ENCODE data around the gene N4BP2.
A peak's percentile ranks its signal among the peaks of the same experiment; 100 is the strongest.
"Not testable (repeated sequence)": the region's sequence is repeated elsewhere in the genome, so short reads cannot be mapped to it uniquely, and the experiment has no call there.

N4BP2 gene

GRCh38 chr4:40056716-40057585 is at the start of gene N4BP2:
TSS of gene N4BP2 (plus strand) at chr4:40056850. CDS start at chr4:40097341, 40,491 bp downstream.
- Histone ChIP-seq H3K9me3 (replicated peaks; ENCODE audit: insufficient read depth, low read length) (no peaks in the 10 kb centered on the region), H3K9me2 (replicated peaks; ENCODE audit: insufficient read depth, low read length) (no peaks in the 10 kb centered on the region), H3K36me3 (replicated peaks; ENCODE audit: insufficient read depth, low read length) (no peaks in the 10 kb centered on the region), H3K79me2 (ENCODE audit: low read length) (peaks cover 38% of the 10 kb centered on the region), H3K4me3 (ENCODE audit: low read length) (peak within 1 kb of the TSS; percentile 64), H3F3A (ENCODE audit: insufficient read depth, low read length) (peaks cover 34% of the 10 kb centered on the region), H3K27ac (ENCODE audit: low read length) (peak within 1 kb of the TSS; percentile 99), H2AFZ (ENCODE audit: low read length) (peak within 1 kb of the TSS; percentile 84), H3K27me3 (replicated peaks; ENCODE audit: insufficient read depth, low read length) (no peaks in the 10 kb centered on the region), H3K4me2 (ENCODE audit: low read depth, low read length) (peak within 1 kb of the TSS; percentile 95), H3K9ac (ENCODE audit: low read length) (peak within 1 kb of the TSS; percentile 98), H3K4me1 (ENCODE audit: low read length) (peaks cover 11% of the 10 kb centered on the region; the same call in 1 of the 2 replicates), H4K20me1 (ENCODE audit: insufficient read depth, low read length) (no peaks in the 10 kb centered on the region)
- TF ChIP-seq EZH2 (optimal IDR thresholded peaks at IDR 0.05; ENCODE audit: low read depth, low read length) (no peak), EZH2phosphoT487 (IDR thresholded peaks at IDR 0.05; ENCODE audit: low read length) (no peak), CTCF (IDR thresholded peaks at IDR 0.05; ENCODE audit: low read length) (peak; percentile 57)
- peak; percentile 87 for DNase-seq

GRCh38 chr4:40016007-40016406 is 40.6 kb upstream of the N4BP2 start:
- H3K36me3 ChIP-seq (replicated peaks; ENCODE audit: insufficient read depth, low read length): no peaks in the 10 kb centered on the region
- DNase-seq: no peak
- H3K9me2 ChIP-seq (replicated peaks; ENCODE audit: insufficient read depth, low read length): no peaks in the 10 kb centered on the region
- H3K9ac ChIP-seq (ENCODE audit: low read length): no peak overlapping the region
- TF ChIP-seq CTCF (IDR thresholded peaks at IDR 0.05; ENCODE audit: low read length): no peak
- no peak for TF ChIP-seq EZH2phosphoT487 (IDR thresholded peaks at IDR 0.05; ENCODE audit: low read length)
- TF ChIP-seq EZH2 (optimal IDR thresholded peaks at IDR 0.05; ENCODE audit: low read depth, low read length): no peak
- no peak overlapping the region for H2AFZ ChIP-seq (ENCODE audit: low read length)
- no peaks in the 10 kb centered on the region for H3K79me2 ChIP-seq (ENCODE audit: low read length)
- no peaks in the 10 kb centered on the region for H3K4me1 ChIP-seq (ENCODE audit: low read length)
- no peaks in the 10 kb centered on the region for H3F3A ChIP-seq (ENCODE audit: insufficient read depth, low read length)
- no peaks in the 10 kb centered on the region for H3K27me3 ChIP-seq (replicated peaks; ENCODE audit: insufficient read depth, low read length)
- no peaks in the 10 kb centered on the region for H3K9me3 ChIP-seq (replicated peaks; ENCODE audit: insufficient read depth, low read length)
- H3K4me2 ChIP-seq (ENCODE audit: low read depth, low read length): no peak overlapping the region
- H3K27ac ChIP-seq (ENCODE audit: low read length): no peak overlapping the region
- H4K20me1 ChIP-seq (ENCODE audit: insufficient read depth, low read length): no peaks in the 10 kb centered on the region
- H3K4me3 ChIP-seq (ENCODE audit: low read length): no peak overlapping the region

- no peaks in the 10 kb centered on the region for H3K79me2 ChIP-seq (ENCODE audit: low read length)
- H3K27ac ChIP-seq (ENCODE audit: low read length): no peak overlapping the region
- no peak overlapping the region for H2AFZ ChIP-seq (ENCODE audit: low read length)
- H4K20me1 ChIP-seq (ENCODE audit: insufficient read depth, low read length): no peaks in the 10 kb centered on the region
- H3K9me2 ChIP-seq (replicated peaks; ENCODE audit: insufficient read depth, low read length): no peaks in the 10 kb centered on the region
- H3K4me2 ChIP-seq (ENCODE audit: low read depth, low read length): no peak overlapping the region
- no peaks in the 10 kb centered on the region for H3K9me3 ChIP-seq (replicated peaks; ENCODE audit: insufficient read depth, low read length)
- no peak overlapping the region for H3K9ac ChIP-seq (ENCODE audit: low read length)
- no peak for DNase-seq
- H3K4me1 ChIP-seq (ENCODE audit: low read length): no peaks in the 10 kb centered on the region
- H3K4me3 ChIP-seq (ENCODE audit: low read length): no peak overlapping the region
- H3F3A ChIP-seq (ENCODE audit: insufficient read depth, low read length): no peaks in the 10 kb centered on the region
- no peaks in the 10 kb centered on the region for H3K27me3 ChIP-seq (replicated peaks; ENCODE audit: insufficient read depth, low read length)
- TF ChIP-seq EZH2phosphoT487 (IDR thresholded peaks at IDR 0.05; ENCODE audit: low read length): no peak
- no peak for TF ChIP-seq CTCF (IDR thresholded peaks at IDR 0.05; ENCODE audit: low read length)
- TF ChIP-seq EZH2 (optimal IDR thresholded peaks at IDR 0.05; ENCODE audit: low read depth, low read length): no peak
- no peaks in the 10 kb centered on the region for H3K36me3 ChIP-seq (replicated peaks; ENCODE audit: insufficient read depth, low read length)
These were observed 36.4 kb upstream of the N4BP2 start for GRCh38 chr4:40020221-40020620.

GRCh38 chr4:40021116-40021515 is 35.5 kb upstream of the N4BP2 start:
- not testable (repeated sequence) for DNase-seq; H3K27ac ChIP-seq (ENCODE audit: low read length); H3K9ac ChIP-seq (ENCODE audit: low read length); H3F3A ChIP-seq (ENCODE audit: insufficient read depth, low read length); H3K79me2 ChIP-seq (ENCODE audit: low read length); H3K4me2 ChIP-seq (ENCODE audit: low read depth, low read length); H3K4me3 ChIP-seq (ENCODE audit: low read length); H3K9me3 ChIP-seq (replicated peaks; ENCODE audit: insufficient read depth, low read length); H4K20me1 ChIP-seq (ENCODE audit: insufficient read depth, low read length); H3K4me1 ChIP-seq (ENCODE audit: low read length); H3K9me2 ChIP-seq (replicated peaks; ENCODE audit: insufficient read depth, low read length); H3K36me3 ChIP-seq (replicated peaks; ENCODE audit: insufficient read depth, low read length); H3K27me3 ChIP-seq (replicated peaks; ENCODE audit: insufficient read depth, low read length); H2AFZ ChIP-seq (ENCODE audit: low read length)

GRCh38 chr4:40024049-40024448 is 32.6 kb upstream of the N4BP2 start:
- H3K27ac ChIP-seq (ENCODE audit: low read length); H3K4me3 ChIP-seq (ENCODE audit: low read length); H3K9me3 ChIP-seq (replicated peaks; ENCODE audit: insufficient read depth, low read length); DNase-seq; H3K79me2 ChIP-seq (ENCODE audit: low read length); H4K20me1 ChIP-seq (ENCODE audit: insufficient read depth, low read length); H3K9me2 ChIP-seq (replicated peaks; ENCODE audit: insufficient read depth, low read length); H3K27me3 ChIP-seq (replicated peaks; ENCODE audit: insufficient read depth, low read length); H3K36me3 ChIP-seq (replicated peaks; ENCODE audit: insufficient read depth, low read length); H3K9ac ChIP-seq (ENCODE audit: low read length); H3F3A ChIP-seq (ENCODE audit: insufficient read depth, low read length); H2AFZ ChIP-seq (ENCODE audit: low read length); H3K4me2 ChIP-seq (ENCODE audit: low read depth, low read length); H3K4me1 ChIP-seq (ENCODE audit: low read length): not testable (repeated sequence)
